Measurements from ENCODE around the gene PTGR2.
A peak's percentile ranks its signal among the peaks of the same experiment; 100 is the strongest.
"Not testable (repeated sequence)": the region's sequence is repeated elsewhere in the genome, so short reads cannot be mapped to it uniquely, and the experiment has no call there.

Gene PTGR2

DNA sequence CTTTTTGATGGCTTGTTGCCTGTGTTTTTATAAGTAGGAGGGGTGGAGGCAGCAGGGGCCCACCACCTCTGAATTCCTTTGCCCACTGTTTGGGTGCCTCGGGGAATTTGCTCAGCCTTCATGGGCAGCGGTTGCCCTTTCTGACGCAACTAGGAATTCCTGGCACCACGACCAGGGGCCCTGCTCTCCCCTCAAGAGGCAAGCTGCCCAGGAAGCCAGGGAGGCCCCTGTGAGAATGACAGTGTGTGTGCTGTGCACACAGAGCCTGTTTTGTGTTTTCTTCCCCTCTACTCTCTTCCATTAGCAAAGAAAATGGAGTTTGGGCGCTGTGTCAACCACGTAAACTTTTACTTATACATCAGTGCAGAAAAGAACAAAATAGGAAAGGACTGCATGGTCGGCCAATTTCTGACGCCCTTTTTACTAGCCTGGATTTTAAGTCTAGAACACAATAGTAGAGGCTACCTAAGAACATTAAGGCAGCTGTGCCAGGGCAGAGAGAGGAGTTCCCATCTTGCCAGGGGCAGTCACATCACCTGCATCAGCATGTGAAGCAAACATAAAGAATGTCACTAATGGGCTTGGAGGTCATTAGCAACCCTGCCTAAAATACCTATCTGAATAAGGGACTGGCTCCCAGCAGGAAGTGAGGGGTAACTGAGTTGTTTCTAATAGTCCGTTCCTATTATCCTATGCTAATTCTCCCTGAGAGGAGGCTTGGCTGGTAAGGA, 17.9 kb upstream of the PTGR2 start:
- DNase-seq (ENCODE audit: low spot score): no peak

DNA sequence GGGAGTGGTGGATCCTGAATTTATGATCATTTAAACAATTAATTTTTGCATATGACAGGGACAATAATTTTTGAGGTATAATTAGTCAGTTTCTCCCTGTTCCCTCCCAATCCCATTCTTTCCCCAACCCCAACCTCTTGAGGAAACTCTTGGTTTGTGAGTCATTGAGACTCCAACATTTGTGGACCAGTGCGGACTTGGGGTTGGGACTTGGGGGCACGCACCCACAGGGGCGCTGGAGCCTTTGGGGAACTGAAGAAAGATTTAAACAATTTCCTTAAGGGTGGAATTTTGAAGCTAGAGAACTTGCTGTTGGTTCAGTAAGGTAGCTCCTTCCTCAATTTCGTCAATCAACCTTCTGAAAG, 17.4 kb upstream of the PTGR2 start:
- no peak for DNase-seq (ENCODE audit: low spot score)

- not testable (repeated sequence) for DNase-seq (ENCODE audit: low spot score)
Measured at GRCh38 chr14:73838293-73839034, 13.2 kb upstream of the PTGR2 start.

- no peak for DNase-seq (ENCODE audit: low spot score)
Measured at GRCh38 chr14:73842201-73842600, 9.4 kb upstream of the PTGR2 start.

DNA sequence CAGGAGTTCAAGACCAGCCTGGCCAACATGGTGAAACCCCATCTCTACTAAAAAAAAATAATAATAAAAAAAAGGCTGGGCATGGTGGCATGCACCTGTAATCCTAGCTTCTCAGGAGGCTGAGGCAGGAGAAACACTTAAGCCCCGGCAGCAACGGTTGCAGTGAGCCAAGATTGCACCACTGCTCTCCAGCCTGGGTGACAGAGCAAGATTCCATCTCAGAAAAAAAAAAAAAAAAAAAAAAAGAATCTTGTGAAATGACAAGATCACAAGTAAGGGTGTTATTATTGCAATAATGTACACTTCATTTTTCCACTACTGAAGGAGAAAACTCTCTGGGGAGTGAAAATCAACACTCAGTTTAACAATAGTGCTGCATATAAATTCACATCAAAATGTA, 8.8 kb upstream of the PTGR2 start:
- no peak for DNase-seq (ENCODE audit: low spot score)

DNA sequence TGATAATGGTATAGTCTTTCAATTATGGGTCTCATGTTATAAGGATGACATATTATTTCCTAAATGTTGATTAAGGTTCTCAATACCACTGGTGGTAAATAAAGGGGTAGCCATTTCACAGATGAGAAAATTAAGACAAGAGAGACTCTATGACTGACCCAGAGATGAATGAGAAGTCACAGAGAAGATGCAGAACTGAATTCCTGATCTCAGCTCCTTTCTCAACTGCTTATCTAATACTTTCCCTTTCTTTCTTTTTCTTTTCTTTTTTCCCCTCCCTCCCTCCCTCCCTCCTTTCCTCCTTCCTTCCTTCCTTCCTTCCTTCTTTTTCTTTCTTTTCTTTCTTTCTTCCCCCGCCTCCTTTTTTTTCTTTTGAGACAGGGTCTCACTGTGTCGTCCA, 8.3 kb upstream of the PTGR2 start:
- no peak for DNase-seq (ENCODE audit: low spot score)

DNA sequence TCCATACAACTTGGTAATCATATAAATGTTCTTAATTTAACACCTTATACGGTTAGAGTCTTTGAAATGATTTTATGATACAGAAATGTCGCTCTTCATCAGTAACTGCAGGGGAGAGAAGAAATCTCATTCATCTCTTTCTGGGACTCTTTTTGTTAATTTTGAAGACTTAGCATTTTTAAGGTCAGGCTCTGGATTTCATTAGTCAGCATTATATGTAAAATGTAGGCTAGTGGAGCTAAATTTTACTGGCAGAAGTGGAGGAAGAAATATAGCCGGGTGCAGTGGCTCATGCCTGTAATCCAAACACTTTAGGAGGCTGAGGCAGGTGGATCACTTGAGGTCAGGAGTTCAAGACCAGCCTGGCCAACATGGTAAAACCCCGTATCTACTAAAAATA, 4.7 kb upstream of the PTGR2 start:
- no peak for DNase-seq (ENCODE audit: low spot score)

GRCh38 chr14:73851000-73851399, 631 bp upstream of the PTGR2 start:
- no peak for DNase-seq (ENCODE audit: low spot score)

GRCh38 chr14:73859145-73859544, 7.5 kb downstream of the PTGR2 start:
- DNase-seq (ENCODE audit: low spot score): no peak

- no peak for DNase-seq (ENCODE audit: low spot score)
Measured at GRCh38 chr14:73861073-73861472, 9.4 kb downstream of the PTGR2 start.

- no peak for DNase-seq (ENCODE audit: low spot score)
Measured at GRCh38 chr14:73862480-73862879, 10.8 kb downstream of the PTGR2 start.

GRCh38 chr14:73863209-73863608, 11.6 kb downstream of the PTGR2 start:
- DNase-seq (ENCODE audit: low spot score): no peak

- no peak for DNase-seq (ENCODE audit: low spot score)
Measured at GRCh38 chr14:73865534-73866113, 14.0 kb downstream of the PTGR2 start.

- DNase-seq (ENCODE audit: low spot score): not testable (repeated sequence)
Measured at GRCh38 chr14:73869754-73870153, 18.1 kb downstream of the PTGR2 start.

- DNase-seq (ENCODE audit: low spot score): no peak
Measured at GRCh38 chr14:73870525-73871235, 19.0 kb downstream of the PTGR2 start.

DNA sequence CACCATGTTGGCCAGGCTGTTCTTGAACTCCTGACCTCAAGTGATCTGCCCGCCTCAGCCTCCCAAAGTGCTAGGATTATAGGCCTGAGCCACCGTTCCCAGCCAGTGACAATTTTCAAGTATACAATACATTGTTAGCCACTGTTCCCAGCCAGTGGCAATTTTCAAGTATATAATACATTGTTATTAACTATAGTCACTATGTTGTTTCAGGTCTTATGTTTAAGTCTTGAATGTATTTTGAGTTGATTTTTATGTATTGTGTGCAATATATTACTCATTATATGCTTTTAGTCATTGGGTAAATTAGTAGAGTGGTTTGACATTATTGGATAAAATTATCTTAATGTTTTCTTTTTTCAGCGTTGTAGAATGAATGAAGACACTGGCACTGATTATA, 22.0 kb downstream of the PTGR2 start:
- no peak for DNase-seq (ENCODE audit: low spot score)

- no peak for DNase-seq (ENCODE audit: low spot score)
Measured at GRCh38 chr14:73877790-73878189, 26.2 kb downstream of the PTGR2 start.

GRCh38 chr14:73878436-73878835, 26.8 kb downstream of the PTGR2 start:
- DNase-seq (ENCODE audit: low spot score): no peak

GRCh38 chr14:73879027-73879426, 27.4 kb downstream of the PTGR2 start:
- DNase-seq (ENCODE audit: low spot score): no peak

DNA sequence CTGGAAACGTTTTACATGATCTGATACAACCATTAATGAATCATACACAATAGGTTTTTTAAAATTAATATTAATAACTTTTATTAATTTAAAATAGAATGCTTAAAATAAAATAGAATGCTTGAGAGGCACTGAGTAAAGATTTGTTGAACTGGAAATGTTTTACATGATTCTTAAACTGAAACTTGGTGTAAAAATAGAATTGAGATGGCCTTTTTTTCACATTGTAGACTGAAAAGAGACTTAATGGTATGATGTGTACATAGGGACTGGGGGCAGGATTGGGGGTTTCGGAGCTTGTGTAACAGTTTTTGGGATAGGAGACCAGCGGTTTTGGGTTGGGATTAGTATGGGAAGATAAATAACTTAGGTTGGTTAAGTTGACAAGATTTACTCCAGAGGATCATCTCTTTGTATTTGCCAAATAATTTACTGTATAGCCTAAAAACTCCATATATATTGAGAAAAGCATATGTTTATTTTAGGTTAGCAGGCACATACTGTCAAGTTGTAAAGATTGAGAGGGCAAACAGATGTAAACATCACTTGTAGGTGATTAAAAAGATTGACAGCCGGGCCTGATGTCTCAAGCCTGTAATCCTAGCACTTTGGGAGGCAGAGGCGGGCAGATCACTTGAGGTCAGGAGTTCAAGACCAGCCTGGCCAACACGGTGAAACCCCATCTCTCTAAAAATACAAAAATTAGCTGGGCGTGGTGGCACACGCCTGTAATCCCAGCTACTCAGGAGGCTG, 33.0 kb downstream of the PTGR2 start:
- no peak for DNase-seq (ENCODE audit: low spot score)

DNA sequence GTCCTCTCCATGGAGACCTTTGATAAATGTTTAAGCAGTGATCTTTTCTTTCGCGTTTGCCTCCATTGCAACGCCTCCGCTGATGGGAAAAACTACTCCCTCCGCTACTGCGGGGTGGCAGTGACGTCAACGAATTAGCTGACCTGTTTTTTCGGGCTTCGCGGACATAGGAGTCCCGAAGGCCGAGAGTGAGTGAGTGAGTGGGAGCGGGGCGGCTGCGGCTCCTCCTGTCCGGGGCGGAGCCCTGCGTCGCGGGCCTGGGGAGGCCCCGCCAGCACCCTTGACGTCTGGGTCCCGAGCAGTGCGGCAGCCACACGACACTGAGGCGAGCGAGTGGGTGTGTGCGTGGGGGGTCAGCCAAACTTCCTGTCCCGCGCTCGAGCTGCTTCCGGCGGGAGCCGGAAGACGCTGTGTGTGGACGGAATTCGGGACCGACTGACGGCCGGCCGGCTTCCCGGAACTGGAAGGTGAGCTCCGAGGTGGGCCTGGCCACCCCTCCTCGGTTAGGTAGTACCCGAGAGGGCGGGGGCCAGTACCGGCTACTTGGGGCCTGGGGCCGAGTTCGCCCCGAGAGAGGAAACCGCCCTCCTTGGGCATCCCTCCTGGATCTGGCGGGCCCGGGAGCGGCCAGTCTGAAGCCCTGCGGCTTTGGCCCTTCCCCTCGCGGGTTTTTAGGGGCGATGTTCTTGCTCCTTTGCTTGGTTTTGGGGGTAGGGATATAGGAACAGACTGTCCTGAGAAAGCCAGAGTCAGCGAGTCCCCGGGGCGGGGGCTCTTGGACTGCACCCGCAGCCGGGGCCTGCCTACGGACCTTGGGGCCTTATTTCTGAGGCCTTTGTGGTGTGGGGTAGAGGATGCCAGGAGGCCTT, 35.1 kb downstream of the PTGR2 start, which contains the start of gene ZNF410:
Gene ZNF410 (plus strand): TSS at position 411 of the 869 bp plus-strand sequence. CDS start 5,317 bp downstream, outside the sequence.
- DNase-seq (ENCODE audit: low spot score): peak; percentile 93
